Peyer's patch (tissue), 4 donors: ENCODE data around the gene ADIPOR2. TPM values are rescaled to one million over a fixed set of nuclear protein-coding genes. Genes with fewer than 3 reads are reported as not detected.

Experiments
- DNase-seq, 3 donors: peaks; one replicate each; pipeline ENCODE4 v3.0.0-alpha.2; 2017 to 2019
- H3K27ac ChIP-seq, 4 donors: fragments of 200-600 bp; sonication (generic); one replicate each; pipeline ENCODE4 v1.5.1; 2016 to 2019
- H3K27me3 ChIP-seq, 2 donors: fragments of 200-600 bp; sonication (generic); one replicate each; pipeline ENCODE4 v1.5.1; 2019
- H3K36me3 ChIP-seq, 3 donors: fragments of 200-600 bp; sonication (generic); one replicate each; pipeline ENCODE4 v1.5.1; 2016 to 2019
- H3K4me1 ChIP-seq, 4 donors: fragments of 200-600 bp; sonication (generic); one replicate each; pipeline ENCODE4 v1.5.1; 2016 to 2019
- H3K4me3 ChIP-seq, 4 donors: fragments of 200-600 bp; sonication (generic); 1 replicate in 3 of 4; 2 replicates in 1 of 4; pipeline ENCODE4 v1.5.1; 2016 to 2019; ENCODE audit warnings: mild to moderate bottlenecking in 1 of 4
- H3K9me3 ChIP-seq, 4 donors: fragments of 200-600 bp; sonication (generic); one replicate each; pipeline ENCODE4 v1.5.1; 2016 to 2019; ENCODE audit warnings: mild to moderate bottlenecking in 1 of 4
- POLR2A ChIP-seq, 2 donors: fragments of 450-650 bp; IDR thresholded peaks; one replicate each; pipeline ENCODE4 v1.5.1; 2017; ENCODE audit warnings: antibody characterized with exemption in 2 of 2, mild to moderate bottlenecking in 2 of 2, moderate library complexity in 2 of 2
- total RNA-seq, 4 donors: library from RNA; depleted of rRNA; stranded (reverse); fragments of >200 nt; gene quantifications; one replicate each; pipeline ENCODE4 v1.1.0, GENCODE V29; 2016
- TF ChIP-seq, protein P1 (sequence below), 6 experiments: fragments of 450-650 bp in 4 of 6; fragments of 200-600 bp in 2 of 6; sonication (generic) in 1 of 6; IDR thresholded peaks; one replicate each; pipeline ENCODE4 v1.5.1; 2017 to 2019; ENCODE audit warnings: antibody characterized with exemption in 6 of 6, mild to moderate bottlenecking in 3 of 6, moderate library complexity in 1 of 6

Gene ADIPOR2
- total RNA-seq, 4 donors from 2014 or later: 26.4 to 89.1 (median 73.9) TPM

GRCh38 chr12:1738446-1738845 lies 47.6 kb downstream of the ADIPOR2 start:
- H3K27me3 ChIP-seq: no peaks in the 10 kb centered on the region
- peaks cover 0 to 15% (median 0%) of the 10 kb centered on the region in 4 donors for H3K4me1 ChIP-seq
- H3K9me3 ChIP-seq: no peaks in the 10 kb centered on the region
- H3K4me3 ChIP-seq: no peak overlapping the region
- no peak overlapping the region for H3K27ac ChIP-seq
- TF ChIP-seq, protein P1, sequence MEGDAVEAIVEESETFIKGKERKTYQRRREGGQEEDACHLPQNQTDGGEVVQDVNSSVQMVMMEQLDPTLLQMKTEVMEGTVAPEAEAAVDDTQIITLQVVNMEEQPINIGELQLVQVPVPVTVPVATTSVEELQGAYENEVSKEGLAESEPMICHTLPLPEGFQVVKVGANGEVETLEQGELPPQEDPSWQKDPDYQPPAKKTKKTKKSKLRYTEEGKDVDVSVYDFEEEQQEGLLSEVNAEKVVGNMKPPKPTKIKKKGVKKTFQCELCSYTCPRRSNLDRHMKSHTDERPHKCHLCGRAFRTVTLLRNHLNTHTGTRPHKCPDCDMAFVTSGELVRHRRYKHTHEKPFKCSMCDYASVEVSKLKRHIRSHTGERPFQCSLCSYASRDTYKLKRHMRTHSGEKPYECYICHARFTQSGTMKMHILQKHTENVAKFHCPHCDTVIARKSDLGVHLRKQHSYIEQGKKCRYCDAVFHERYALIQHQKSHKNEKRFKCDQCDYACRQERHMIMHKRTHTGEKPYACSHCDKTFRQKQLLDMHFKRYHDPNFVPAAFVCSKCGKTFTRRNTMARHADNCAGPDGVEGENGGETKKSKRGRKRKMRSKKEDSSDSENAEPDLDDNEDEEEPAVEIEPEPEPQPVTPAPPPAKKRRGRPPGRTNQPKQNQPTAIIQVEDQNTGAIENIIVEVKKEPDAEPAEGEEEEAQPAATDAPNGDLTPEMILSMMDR (IDR thresholded peaks at IDR 0.05): no peak
- no peak for TF ChIP-seq POLR2A (IDR thresholded peaks at IDR 0.05)
- H3K36me3 ChIP-seq: no peaks in the 10 kb centered on the region
- DNase-seq: no peak

- no peak overlapping the region for H3K4me3 ChIP-seq
- no peak for TF ChIP-seq POLR2A (IDR thresholded peaks at IDR 0.05)
- TF ChIP-seq, protein P1 (IDR thresholded peaks at IDR 0.05): no peak
- H3K36me3 ChIP-seq: no peaks in the 10 kb centered on the region
- no peak overlapping the region for H3K27ac ChIP-seq
- H3K27me3 ChIP-seq: no peaks in the 10 kb centered on the region
- DNase-seq: no peak
- H3K4me1 ChIP-seq: peaks cover 0 to 15% (median 0%) of the 10 kb centered on the region in 4 donors
- no peaks in the 10 kb centered on the region for H3K9me3 ChIP-seq
Measured at GRCh38 chr12:1739368-1739767, 48.5 kb downstream of the ADIPOR2 start.

- Histone ChIP-seq H3K36me3 (no peaks in the 10 kb centered on the region), H3K4me1 (peaks cover 0 to 15% (median 0%) of the 10 kb centered on the region in 4 donors), H3K4me3 (no peak overlapping the region), H3K27ac (peak overlapping the region in 1 of 4 donors; percentile 22), H3K27me3 (no peaks in the 10 kb centered on the region), H3K9me3 (no peaks in the 10 kb centered on the region)
- no peak for DNase-seq
- TF ChIP-seq, protein P1 (IDR thresholded peaks at IDR 0.05): no peak
- no peak for TF ChIP-seq POLR2A (IDR thresholded peaks at IDR 0.05)
Measured at GRCh38 chr12:1740161-1740948, 49.5 kb downstream of the ADIPOR2 start.

DNA sequence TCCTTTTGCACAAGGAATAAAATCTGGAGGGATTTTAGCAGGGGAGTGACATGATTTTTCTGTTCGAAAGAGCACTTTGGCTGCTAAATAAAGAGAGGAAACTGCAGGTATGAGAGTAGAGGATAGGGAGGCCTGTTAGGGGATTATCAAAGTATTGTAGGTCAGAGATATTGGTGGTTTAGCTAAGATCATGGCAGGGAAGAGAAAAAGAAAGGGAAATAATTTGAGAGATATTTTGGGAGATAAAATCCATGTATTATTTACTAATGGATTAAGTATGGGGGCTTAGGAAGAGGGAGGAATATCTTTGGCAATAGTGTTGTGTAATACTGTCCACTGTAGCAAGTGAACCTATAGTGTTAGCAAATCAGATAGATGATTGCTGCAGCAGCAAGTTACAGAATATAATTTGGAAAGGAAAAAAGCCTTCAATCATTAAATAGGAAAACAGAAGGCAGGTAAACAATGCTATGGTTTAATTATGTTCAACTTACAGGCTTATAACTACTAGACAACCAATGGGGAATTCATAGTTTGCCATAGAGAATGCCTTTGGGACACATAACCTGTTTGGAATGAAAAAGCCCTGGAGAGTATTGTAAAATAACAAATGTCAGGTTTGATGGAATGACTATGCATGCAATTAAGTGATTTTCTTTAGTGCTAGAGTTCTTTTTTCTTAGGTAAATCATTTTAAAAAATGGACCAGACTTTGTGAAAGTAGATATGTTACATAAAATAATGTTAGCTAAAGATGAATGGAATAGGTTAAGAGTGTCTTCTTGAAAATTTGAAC lies 50.5 kb downstream of the ADIPOR2 start:
- H3K27ac ChIP-seq: peak overlapping the region in 1 of 4 donors; percentile 22
- no peaks in the 10 kb centered on the region for H3K36me3 ChIP-seq
- no peak overlapping the region for H3K4me3 ChIP-seq
- no peak for DNase-seq
- H3K9me3 ChIP-seq: no peaks in the 10 kb centered on the region
- no peak for TF ChIP-seq POLR2A (IDR thresholded peaks at IDR 0.05)
- TF ChIP-seq, protein P1 (IDR thresholded peaks at IDR 0.05): no peak
- peaks cover 0 to 15% (median 0%) of the 10 kb centered on the region in 4 donors for H3K4me1 ChIP-seq
- no peaks in the 10 kb centered on the region for H3K27me3 ChIP-seq

DNA sequence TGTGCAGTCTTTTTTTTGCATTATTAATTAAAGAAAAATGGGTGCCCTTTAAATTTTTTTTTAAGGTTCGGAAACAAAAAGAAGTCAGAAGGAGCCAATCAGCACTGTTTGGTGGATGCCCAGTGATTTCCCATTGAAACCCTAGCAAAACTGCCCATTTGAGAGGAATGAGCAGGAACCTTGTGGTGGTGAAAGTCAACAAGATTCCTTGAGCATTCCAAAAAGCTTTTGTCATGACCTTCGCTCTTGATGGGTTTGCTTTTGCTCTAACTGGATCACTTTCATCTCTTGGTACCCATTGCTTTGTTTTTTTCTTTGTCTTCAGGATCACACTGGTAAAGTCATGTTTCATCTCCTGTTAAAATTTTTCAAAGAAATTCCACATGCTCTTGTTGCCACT lies 54.1 kb downstream of the ADIPOR2 start:
- no peak overlapping the region for H3K4me3 ChIP-seq
- DNase-seq: no peak
- no peak for TF ChIP-seq POLR2A (IDR thresholded peaks at IDR 0.05)
- TF ChIP-seq, protein P1 (IDR thresholded peaks at IDR 0.05): no peak

More for the DNA sequence above, 54.1 kb downstream of the ADIPOR2 start:
- H3K27me3 ChIP-seq: no peaks in the 10 kb centered on the region
- H3K9me3 ChIP-seq: no peaks in the 10 kb centered on the region
- H3K4me1 ChIP-seq: no peaks in the 10 kb centered on the region
- H3K27ac ChIP-seq: no peak overlapping the region
- no peaks in the 10 kb centered on the region for H3K36me3 ChIP-seq
